ENCODE results near the gene FOS. TPM values are rescaled to one million over a fixed set of nuclear protein-coding genes. Genes with fewer than 3 reads are reported as not detected.

FOS gene
- total and polyA plus RNA-seq, 4 donors, result 63.7 to 879 (median 131) TPM

DNA sequence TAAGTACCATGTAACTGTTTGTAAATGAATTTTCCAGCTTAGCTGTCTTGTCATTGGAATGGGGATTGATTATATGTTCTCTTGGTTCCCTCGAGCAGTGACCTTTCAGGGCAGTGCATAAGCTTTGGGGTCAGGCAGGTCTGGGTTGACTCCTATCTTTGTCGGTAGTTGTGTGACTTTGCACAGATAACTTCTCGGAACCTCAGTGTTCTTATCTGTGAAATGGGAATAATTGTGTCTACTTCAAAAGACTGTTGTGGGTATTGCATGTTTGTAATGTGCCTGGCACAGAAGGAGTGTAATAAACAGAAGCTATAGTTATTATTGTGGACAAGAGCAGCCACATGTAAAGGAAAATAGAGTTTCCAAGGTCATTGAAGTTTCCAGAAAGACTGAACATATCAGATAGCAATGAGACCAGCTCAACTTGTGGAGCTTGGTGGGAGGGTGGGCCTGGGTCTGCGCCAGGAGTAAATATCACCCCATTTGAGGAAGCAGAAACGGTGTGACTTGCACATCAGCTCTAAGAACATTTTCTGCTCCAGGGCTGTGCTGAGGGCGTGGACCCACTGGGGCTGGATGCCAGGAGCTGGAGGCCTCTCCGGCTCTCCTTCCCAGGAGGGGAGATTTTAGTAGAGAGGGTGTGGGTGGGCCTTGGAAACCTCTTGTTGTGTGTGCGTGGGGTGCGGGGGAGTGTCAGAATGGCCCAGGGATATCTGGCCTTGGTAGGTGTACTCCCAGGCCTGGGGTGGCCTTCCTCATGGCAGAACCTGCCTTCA lies 19.7 kb downstream of the FOS start:
- ATAC-seq (ENCODE audit: insufficient read depth, low FRiP score) (no peak), DNase-seq (peak; percentile 60)
- H3K4me3 ChIP-seq, result no peak overlapping the region
- H3K4me1 ChIP-seq (ENCODE audit: control insufficient read depth in 5 of 5, insufficient read depth in 5 of 5, low read length in 5 of 5), result peaks cover 3 to 26% (median 10%) of the 10 kb centered on the region in 5 donors
- 42 to 55% methylated on average over 9 of the region's 9 CpGs for WGBS, 2 donors
- H3K36me3 ChIP-seq (ENCODE audit: control insufficient read depth in 4 of 4, insufficient read depth in 4 of 4, low read length in 4 of 4), result no peaks in the 10 kb centered on the region
- TF ChIP-seq, protein P1, sequence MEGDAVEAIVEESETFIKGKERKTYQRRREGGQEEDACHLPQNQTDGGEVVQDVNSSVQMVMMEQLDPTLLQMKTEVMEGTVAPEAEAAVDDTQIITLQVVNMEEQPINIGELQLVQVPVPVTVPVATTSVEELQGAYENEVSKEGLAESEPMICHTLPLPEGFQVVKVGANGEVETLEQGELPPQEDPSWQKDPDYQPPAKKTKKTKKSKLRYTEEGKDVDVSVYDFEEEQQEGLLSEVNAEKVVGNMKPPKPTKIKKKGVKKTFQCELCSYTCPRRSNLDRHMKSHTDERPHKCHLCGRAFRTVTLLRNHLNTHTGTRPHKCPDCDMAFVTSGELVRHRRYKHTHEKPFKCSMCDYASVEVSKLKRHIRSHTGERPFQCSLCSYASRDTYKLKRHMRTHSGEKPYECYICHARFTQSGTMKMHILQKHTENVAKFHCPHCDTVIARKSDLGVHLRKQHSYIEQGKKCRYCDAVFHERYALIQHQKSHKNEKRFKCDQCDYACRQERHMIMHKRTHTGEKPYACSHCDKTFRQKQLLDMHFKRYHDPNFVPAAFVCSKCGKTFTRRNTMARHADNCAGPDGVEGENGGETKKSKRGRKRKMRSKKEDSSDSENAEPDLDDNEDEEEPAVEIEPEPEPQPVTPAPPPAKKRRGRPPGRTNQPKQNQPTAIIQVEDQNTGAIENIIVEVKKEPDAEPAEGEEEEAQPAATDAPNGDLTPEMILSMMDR (IDR thresholded peaks at IDR 0.05; ENCODE audit: control extremely low read depth, extremely low read depth), result no peak
- no peaks in the 10 kb centered on the region for H3K27me3 ChIP-seq (ENCODE audit: control insufficient read depth in 3 of 3, insufficient read depth in 3 of 3, low read length in 2 of 3)
- peak overlapping the region in 1 of 2 donors; percentile 95 for H3K27ac ChIP-seq (ENCODE audit: low read depth in 1 of 2, low read length in 1 of 2)
- no peaks in the 10 kb centered on the region for H3K9me3 ChIP-seq (ENCODE audit: control insufficient read depth in 4 of 4, insufficient read depth in 3 of 4, low read length in 3 of 4)
- no peak overlapping the region for H3K9ac ChIP-seq (ENCODE audit: insufficient read depth in 1 of 2, low read length in 2 of 2)

DNA sequence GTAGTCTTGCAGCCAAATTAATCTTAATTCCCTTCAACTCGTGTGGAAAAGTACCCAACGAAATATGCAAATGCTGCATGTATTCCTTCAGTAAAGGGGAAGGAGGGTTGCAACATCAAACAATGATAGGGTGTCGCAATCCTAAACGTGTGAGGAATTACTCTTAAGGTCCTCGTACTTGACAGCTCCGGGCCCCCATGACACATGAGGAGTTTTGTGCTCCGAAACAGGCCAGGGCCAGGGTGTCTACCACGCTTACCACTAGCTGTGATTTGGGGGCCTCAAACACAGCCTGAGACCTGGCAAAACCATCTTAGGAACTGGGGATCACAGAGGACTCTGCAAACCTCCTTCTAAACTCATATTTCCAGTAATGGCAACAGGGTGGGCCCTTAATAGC lies 20.4 kb downstream of the FOS start:
- H3K4me1 ChIP-seq (ENCODE audit: control insufficient read depth in 5 of 5, insufficient read depth in 5 of 5, low read length in 5 of 5), result peaks cover 3 to 25% (median 8%) of the 10 kb centered on the region in 5 donors
- TF ChIP-seq, protein P1 (IDR thresholded peaks at IDR 0.05; ENCODE audit: control extremely low read depth, extremely low read depth), result no peak
- H3K27me3 ChIP-seq (ENCODE audit: control insufficient read depth in 3 of 3, insufficient read depth in 3 of 3, low read length in 2 of 3), result no peaks in the 10 kb centered on the region
- ATAC-seq (ENCODE audit: insufficient read depth, low FRiP score), result no peak
- peak; percentile 46 to 89 (median 82) for DNase-seq
- no peak overlapping the region for H3K4me3 ChIP-seq
- H3K9ac ChIP-seq (ENCODE audit: insufficient read depth in 1 of 2, low read length in 2 of 2), result no peak overlapping the region
- H3K36me3 ChIP-seq (ENCODE audit: control insufficient read depth in 4 of 4, insufficient read depth in 4 of 4, low read length in 4 of 4), result no peaks in the 10 kb centered on the region
- peak overlapping the region in 1 of 2 donors; percentile 95 for H3K27ac ChIP-seq (ENCODE audit: low read depth in 1 of 2, low read length in 1 of 2)
- 18 to 37% methylated on average over 8 of the region's 8 CpGs for WGBS, 2 donors
- no peaks in the 10 kb centered on the region for H3K9me3 ChIP-seq (ENCODE audit: control insufficient read depth in 4 of 4, insufficient read depth in 3 of 4, low read length in 3 of 4)

DNA sequence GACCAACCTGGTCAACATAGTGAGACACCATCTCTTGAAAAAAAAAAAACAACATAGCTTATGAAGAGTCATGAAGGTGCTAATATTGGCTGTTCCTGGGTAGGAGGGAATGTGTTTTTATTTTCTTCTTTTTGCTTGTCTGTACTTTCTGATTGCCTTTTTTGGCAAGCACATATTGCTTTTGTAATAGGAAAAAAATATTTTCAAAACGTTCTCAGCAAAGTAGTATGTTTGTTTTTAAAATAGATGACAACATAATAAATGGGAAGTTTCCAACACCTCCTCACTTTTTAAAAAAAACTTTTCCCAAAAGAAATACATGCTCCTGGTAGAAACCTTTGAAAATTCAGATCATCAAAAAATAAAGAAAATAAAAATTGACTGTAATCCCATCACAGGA lies 20.9 kb downstream of the FOS start:
- TF ChIP-seq, protein P1 (IDR thresholded peaks at IDR 0.05; ENCODE audit: control extremely low read depth, extremely low read depth), result no peak
- WGBS, 2 donors, result 1 to 3% methylated on average over 1 of the region's 1 CpG
- no peak for ATAC-seq (ENCODE audit: insufficient read depth, low FRiP score)
- Histone ChIP-seq H3K9ac (ENCODE audit: insufficient read depth in 1 of 2, low read length in 2 of 2) (no peak overlapping the region), H3K27me3 (ENCODE audit: control insufficient read depth in 3 of 3, insufficient read depth in 3 of 3, low read length in 2 of 3) (no peaks in the 10 kb centered on the region), H3K9me3 (ENCODE audit: control insufficient read depth in 4 of 4, insufficient read depth in 3 of 4, low read length in 3 of 4) (no peaks in the 10 kb centered on the region), H3K27ac (ENCODE audit: low read depth in 1 of 2, low read length in 1 of 2) (peak overlapping the region in 1 of 2 donors; percentile 95), H3K4me3 (no peak overlapping the region), H3K36me3 (ENCODE audit: control insufficient read depth in 4 of 4, insufficient read depth in 4 of 4, low read length in 4 of 4) (no peaks in the 10 kb centered on the region), H3K4me1 (ENCODE audit: control insufficient read depth in 5 of 5, insufficient read depth in 5 of 5, low read length in 5 of 5) (peaks cover 3 to 22% (median 7%) of the 10 kb centered on the region in 5 donors)
- DNase-seq, result peak in 1 of 3 donors; percentile 31
